ENCODE data around the gene FRY.

FRY gene

DNA sequence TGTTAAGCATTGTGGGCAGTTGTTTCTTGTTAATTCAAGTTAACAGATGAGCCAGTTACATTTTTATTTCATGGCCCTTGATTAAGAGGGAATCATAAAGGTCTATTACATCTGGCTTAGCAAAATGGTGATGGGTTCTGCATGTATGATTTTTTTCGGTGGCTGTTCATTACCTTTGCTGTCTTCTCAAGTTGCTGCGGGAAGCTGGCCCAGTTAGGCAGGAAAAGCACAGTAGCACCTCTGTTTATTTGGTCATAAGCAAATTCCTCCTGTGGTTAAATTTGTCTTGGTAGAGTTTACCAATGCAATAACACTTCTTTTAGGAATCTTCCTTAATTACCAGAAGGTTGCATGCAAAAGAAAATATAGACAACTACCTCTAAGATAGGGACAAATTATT, 104.5 kb downstream of the FRY start:
- DNase-seq = no peak

GRCh38 chr13:32136716-32137115, 105.1 kb downstream of the FRY start:
- DNase-seq = no peak

DNA sequence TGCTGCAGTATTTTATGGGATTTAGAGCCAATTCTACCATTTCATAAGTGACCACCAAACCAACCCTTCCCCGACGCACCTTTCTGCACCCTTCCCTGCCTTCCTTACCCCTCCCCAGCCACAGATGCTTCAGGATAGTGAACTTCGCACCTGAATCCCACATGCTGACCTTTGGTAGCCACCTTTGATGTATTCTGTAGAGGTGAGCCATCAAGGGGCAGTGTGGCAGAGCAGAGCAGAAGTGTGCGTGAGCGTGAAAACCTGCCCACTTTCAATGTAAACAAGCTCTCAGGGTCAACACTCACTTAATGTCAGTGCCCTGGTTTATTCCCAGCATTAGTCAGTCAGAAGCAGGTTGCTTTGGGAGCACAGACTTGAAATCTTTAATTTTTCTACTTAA, 107.7 kb downstream of the FRY start:
- no peak for DNase-seq

DNA sequence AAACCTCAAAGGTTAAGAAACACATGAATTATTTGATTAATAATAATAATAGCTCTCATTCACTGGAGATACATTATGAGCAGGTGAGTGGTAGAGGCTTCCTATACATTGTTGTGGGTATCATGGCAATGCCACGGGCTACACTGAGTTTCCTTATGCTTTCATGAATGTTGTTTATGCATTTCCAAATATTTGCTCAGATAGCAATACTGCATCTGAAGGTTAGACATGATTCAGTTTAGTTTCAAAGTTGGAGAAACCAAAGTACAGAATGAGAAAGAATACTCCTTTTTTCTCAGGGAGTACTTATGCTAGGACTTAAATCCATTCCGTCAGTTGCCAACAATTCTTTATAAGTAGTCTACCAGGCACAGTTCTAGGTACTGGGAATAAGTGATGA, 108.5 kb downstream of the FRY start:
- DNase-seq = no peak

GRCh38 chr13:32141462-32141861, 109.9 kb downstream of the FRY start:
- no peak for DNase-seq

DNA sequence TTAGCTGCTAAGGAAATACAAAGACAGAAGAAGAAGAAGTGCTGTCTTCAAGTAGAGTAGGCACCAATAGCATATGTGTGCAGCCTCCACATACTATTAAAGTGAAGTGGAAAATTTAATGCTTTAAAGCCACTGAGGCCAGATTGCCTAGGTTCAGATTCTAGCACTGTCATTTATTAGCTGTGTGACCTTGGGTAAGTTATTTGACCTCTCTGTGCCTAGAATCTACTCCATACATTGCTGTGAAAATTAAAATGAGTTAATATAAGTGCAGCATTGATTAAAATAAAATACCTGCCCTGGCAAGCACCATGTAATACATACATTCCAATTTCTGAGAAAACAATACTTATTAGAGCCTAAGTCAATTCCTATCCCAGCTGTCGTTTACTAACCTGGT, 110.5 kb downstream of the FRY start:
- DNase-seq = no peak

GRCh38 chr13:32142956-32143375, 111.4 kb downstream of the FRY start:
- DNase-seq = no peak

DNA sequence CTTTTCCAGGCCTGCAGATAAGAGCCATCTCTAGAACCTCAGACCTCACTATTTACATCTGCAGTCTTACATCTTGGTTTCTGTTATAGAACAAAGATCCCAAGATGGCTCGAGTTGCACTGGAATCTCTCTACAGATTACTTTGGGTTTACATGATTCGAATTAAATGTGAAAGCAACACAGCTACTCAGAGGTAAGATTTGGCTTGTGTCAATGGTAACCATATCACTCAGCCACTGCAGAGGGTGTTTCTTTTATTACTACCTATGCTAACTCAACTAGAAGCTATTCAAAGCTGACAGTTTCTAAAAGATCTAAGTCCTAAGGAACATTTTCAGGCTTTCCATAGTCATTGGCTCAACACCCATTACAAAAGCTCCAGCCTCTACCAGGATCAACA, 115.6 kb downstream of the FRY start:
- no peak for DNase-seq

GRCh38 chr13:32147976-32148375, 116.4 kb downstream of the FRY start:
- DNase-seq = no peak

DNA sequence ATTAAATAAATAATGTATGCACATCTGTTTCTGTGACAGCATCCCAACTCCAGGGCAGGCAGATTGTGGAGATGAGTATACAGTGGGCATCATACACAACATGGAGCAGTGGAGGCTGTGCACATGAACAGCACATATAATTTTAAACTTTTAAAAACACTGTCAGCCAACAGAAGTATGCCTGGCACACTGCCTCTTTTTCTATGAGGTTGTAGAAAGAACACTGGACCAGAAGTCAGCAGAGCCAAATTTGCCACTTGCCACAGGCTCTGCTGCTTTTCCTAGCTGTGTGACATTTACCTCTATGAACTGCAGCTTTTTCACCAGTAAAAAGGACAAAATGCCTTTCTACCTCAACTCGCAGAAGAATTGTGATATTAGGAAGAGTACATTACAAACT, 118.7 kb downstream of the FRY start:
- DNase-seq = no peak

GRCh38 chr13:32150794-32151193, 119.2 kb downstream of the FRY start:
- DNase-seq = no peak

- DNase-seq = no peak
Measured at GRCh38 chr13:32151240-32151639, 119.7 kb downstream of the FRY start.

DNA sequence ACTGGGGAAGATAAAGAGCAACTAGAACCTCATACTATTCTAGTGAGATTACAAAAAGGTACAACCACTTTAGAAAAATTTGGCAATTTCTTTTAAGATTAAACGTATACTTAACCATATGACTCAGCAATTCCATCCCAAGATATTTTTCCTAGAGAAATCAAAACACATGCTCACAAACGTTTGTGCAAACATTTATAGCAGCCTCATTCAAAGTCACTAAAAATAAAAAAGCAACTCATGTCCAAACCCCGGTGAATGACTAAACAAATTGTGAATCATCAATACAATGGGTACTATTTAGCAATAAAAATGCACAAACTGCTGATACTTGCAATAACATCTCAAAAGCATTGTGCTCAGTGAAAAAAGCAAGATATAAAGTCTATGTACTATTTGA, 121.5 kb downstream of the FRY start:
- no peak for DNase-seq

- DNase-seq = no peak
Measured at GRCh38 chr13:32159137-32159869, 127.7 kb downstream of the FRY start.

DNA sequence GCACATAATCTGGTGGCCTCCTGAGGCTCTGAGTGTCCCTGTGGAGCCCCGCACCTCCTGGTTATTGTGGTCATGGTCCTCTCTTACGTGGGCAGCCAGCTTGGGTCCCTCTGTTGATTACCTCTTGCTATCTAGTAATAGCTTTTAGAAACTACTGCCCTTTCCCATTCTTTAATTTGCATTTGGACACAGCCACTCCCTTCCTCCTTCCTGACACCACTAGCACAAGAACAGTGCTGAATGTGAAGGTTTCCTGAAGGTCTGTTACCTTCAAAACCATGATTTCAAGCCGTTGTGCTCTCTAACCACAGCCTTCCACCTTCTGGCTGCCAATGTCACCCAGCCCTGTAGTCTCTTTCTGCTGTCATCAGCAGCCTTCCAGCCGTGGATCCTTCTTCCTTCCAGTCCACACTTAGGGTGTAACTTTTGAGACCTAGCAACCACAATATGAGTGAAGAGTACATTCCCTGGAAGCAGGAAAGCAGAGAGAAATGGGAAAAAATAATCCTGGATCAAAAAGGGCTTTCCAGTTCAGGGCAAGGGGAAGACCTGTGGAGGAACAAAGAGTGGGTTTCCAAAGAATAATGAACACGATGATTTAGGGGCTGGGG, 130.9 kb downstream of the FRY start:
- DNase-seq = no peak

DNA sequence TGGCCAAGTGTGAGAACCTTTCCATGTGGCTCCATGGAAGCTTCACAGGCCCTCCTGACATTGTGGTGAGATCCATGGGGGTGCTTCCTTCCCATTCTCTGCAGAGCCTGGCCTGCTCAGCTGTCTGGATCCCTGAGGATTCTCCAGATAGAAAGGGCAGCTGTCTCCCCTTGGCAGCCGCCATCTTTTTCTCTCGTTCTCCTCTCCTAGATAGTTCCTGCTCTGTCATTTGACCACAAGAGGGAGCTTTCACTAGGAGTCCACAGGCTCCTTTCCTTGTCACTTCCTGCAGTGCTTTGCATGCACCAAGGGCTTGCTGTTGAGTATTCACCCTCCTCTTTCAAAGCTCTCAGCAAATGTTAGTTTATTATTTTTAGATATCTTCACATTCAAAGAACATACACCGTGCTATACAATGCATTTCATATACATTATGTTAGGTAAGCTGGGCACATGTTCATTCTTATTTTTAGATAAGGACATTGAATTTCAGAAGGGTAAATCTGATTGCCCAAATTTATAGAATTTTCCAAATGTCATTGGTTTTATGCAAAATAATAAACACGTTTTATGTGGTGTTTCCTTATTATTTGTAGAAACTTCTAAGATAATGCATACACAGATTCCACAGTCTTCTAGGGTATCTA, 133.2 kb downstream of the FRY start:
- DNase-seq = peak; percentile 25

DNA sequence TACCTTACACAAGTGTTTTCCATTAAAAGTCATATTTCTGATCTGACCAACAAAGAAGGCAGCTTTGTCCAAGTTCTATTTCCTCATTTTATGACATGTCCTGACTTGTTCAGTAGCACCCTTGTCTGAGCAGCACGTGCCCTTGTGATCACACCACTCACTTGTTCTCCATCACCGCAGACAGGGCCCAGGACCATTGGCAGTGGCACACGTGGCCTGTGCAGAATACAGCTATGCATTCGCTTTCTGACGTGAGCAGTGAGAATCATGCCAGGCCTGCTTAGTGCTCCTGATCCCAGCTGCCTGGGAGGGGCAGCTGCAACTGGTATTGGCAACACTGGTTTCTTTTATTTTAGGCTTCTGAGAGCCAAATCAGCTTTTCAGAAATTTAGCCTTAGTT, 134.2 kb downstream of the FRY start:
- no peak for DNase-seq

DNA sequence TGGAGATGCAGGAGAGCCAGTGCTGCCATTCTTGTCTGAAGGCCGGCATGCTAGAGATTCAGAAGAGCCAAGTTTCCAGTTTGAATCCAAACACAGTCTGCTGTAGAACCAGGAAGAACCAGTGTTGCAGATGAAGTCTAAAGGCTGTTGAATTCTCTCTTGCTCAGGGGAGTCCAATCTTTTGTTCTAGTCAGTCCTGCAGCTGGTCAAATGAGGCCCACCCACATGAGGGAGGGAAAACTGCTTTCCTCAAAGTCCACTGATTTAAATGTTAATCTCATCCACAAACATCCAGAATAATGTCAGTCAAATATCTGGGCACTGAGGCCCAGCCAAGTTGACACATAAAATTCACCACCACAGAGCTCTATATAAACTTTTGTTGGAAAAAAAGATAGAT, 136.6 kb downstream of the FRY start:
- no peak for DNase-seq

DNA sequence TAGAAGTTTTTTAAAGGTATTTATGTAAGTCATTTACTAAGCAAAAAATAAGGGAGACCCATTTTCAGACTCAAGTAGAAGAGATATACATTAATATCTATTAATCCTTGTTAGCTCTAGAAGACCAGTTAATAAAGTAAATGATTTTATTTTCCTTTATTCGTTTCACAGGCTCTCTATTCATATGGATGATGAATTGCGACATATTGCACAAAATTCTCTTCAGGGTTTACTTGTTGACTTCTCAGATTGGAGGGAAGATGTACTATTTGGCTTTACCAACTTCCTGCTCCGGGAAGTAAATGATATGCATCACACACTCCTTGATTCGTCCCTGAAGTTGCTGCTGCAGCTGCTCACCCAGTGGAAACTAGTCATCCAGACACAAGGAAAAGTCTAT, 139.3 kb downstream of the FRY start:
- DNase-seq = no peak

- no peak for DNase-seq
Measured at GRCh38 chr13:32173881-32174280, 142.3 kb downstream of the FRY start.

GRCh38 chr13:32174366-32174765, 142.8 kb downstream of the FRY start:
- no peak for DNase-seq

GRCh38 chr13:32175307-32175706, 143.7 kb downstream of the FRY start:
- DNase-seq = no peak

- no peak for DNase-seq
Measured at GRCh38 chr13:32175943-32176342, 144.4 kb downstream of the FRY start.

GRCh38 chr13:32176696-32177095, 145.1 kb downstream of the FRY start:
- DNase-seq = no peak

DNA sequence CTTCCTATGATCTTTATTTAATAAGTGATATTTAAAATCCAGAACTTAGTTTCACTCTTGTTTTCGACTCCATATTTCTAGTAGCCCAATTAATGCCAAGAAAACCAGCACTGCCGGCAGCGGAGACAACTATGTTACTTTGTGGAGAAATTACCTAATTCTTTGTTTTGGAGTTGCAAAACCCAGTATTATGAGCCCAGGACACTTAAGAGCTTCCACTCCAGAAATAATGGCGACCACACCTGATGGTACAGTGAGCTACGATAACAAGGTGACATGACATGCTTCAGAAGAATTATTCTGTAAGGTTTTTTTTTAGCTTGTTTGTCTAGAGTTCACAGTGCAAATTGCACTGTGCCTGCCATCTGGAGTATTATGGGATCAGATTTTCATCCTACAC, 147.2 kb downstream of the FRY start:
- DNase-seq = no peak
